ENCODE results near the gene ACTMAP. TPM values are rescaled to one million over a fixed set of nuclear protein-coding genes. Genes with fewer than 3 reads are reported as not detected.

The ACTMAP gene
- total and polyA plus RNA-seq, 2 of the 8 experiments (the other 6 are each of a cell fraction or from before 2014, with no cell fraction given): 24.1 to 26.5 TPM

DNA sequence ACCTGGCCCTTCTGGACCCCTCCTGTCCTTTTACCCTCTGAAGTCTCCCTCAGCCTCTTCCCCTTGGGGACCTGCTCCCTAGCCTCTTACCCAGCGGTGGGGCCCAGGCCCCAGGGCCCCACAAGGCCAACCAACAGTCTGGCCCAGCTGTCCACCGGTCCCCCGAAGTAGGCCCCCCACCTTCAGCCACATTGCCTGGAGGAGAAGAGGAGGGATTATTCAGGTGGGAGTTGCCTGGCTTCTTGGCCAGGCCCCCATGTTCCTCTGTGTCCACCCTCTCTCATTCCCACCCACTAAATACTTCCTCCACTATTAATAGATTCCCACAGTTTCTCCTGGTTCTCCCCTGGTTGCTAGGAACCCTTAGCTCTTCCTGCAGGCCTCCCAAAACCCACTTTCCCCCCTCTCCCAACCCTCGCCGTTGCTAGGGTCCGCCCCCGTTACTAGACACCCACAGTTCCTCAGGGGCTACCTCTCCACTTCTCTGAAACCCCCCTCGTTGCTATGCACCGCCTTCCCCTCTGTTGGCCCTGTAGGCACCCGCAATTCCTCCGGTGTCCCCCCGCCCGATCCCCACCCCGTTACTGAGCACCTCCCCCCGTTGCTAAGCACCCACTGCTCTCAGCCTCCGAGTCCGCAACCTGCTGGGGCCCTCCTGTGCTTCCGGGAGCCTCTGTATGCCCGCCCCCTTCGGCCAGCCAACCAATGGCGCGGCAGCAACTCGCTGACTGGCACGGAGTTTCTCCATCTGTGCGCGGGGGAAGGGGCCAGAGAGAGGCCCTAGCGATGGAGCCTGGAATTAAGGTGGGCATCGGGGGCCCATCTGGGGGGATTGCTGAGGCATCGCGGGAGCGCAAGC lies 35.6 kb downstream of the ACTMAP start:
- Histone ChIP-seq H3K9ac (replicated peaks in 1 of 4; ENCODE audit: extremely low read depth in 1 of 4, low read depth in 3 of 4, low read length in 3 of 4) (peak overlapping the region in 3 of 4 experiments; percentile 67 to 90 (median 68); a peak in 6 of 7 replicates), H4K8ac (ENCODE audit: extremely low read depth, insufficient read depth, low read length) (no peak overlapping the region), H2BK15ac (ENCODE audit: low read length) (peak overlapping the region; percentile 55; the same call in 1 of the 2 replicates), H3K56ac (replicated peaks; ENCODE audit: insufficient read length, low read depth, low read length) (no peak overlapping the region), H3K79me2 (ENCODE audit: control insufficient read depth in 1 of 2, insufficient read depth in 2 of 2, low read length in 2 of 2) (peaks cover 0 to 22% of the 10 kb centered on the region in 2 experiments; a peak in 2 of 4 replicates), H3K23ac (ENCODE audit: insufficient read length) (no peak overlapping the region), H3K27me3 (replicated peaks in 1 of 4; ENCODE audit: control insufficient read depth in 3 of 4, extremely low read depth in 1 of 4, insufficient read depth in 3 of 4, low read length in 3 of 4) (no peaks in the 10 kb centered on the region), H4K20me1 (replicated peaks in 1 of 2; ENCODE audit: control insufficient read depth in 1 of 2, insufficient read depth in 2 of 2, low read length in 2 of 2) (no peaks in the 10 kb centered on the region), H3K14ac (ENCODE audit: insufficient read length) (no peak overlapping the region), H3K27ac (ENCODE audit: low read depth, low read length) (peak overlapping the region; percentile 78), H3K23me2 (ENCODE audit: low read depth, low read length) (peaks cover 23% of the 10 kb centered on the region), H2BK120ac (replicated peaks; ENCODE audit: low read depth, low read length) (no peak overlapping the region), H3K9me3 (ENCODE audit: insufficient read depth in 2 of 2, low read depth in 1 of 2, low read length in 1 of 2) (no peaks in the 10 kb centered on the region), H3K79me1 (ENCODE audit: low read depth, low read length) (0 out of 2 replicates have a peak, but pooled peaks cover 2% of the 10 kb centered on the region), H3K4me1 (replicated peaks in 1 of 4; ENCODE audit: control insufficient read depth in 3 of 4, insufficient read depth in 4 of 4, low read length in 3 of 4) (peaks cover 0 to 25% (median 8%) of the 10 kb centered on the region in 4 experiments; a peak in 6 of 7 replicates), H4K5ac (ENCODE audit: insufficient read length, low read depth, low read length) (peak overlapping the region; percentile 53), H3K4me3 (ENCODE audit: extremely low read depth in 1 of 4, insufficient read depth in 2 of 4, low read depth in 3 of 4, low read length in 4 of 4) (peak overlapping the region; percentile 72 to 94 (median 90)), H2AK5ac (ENCODE audit: low read depth, low read length) (peak overlapping the region; percentile 83; the same call in 1 of the 2 replicates), H4K91ac (replicated peaks; ENCODE audit: insufficient read length, low read length) (no peak overlapping the region), H2BK20ac (ENCODE audit: low read length) (peak overlapping the region; percentile 61; the same call in 1 of the 2 replicates), H2BK5ac (ENCODE audit: low read depth, low read length) (peak overlapping the region; percentile 96), H2AFZ (ENCODE audit: low read length) (peak overlapping the region; percentile 46; the same call in 1 of the 2 replicates), H3K4ac (replicated peaks; ENCODE audit: insufficient read length, low read depth, low read length) (peak overlapping the region; percentile 21), H3K4me2 (ENCODE audit: insufficient read depth in 1 of 2, low read depth in 2 of 2, low read length in 2 of 2) (peak overlapping the region; percentile 96 to 100), H3K36me3 (ENCODE audit: control insufficient read depth in 2 of 4, insufficient read depth in 4 of 4, low read length in 3 of 4) (peaks cover 4 to 15% (median 9%) of the 10 kb centered on the region in 4 experiments; a peak in 7 of 8 replicates), H3K18ac (ENCODE audit: extremely low read depth, low read length) (peak overlapping the region; percentile 93), H2BK12ac (ENCODE audit: low read depth, low read length) (peak overlapping the region; percentile 90; the same call in 1 of the 2 replicates)
- DNase-seq (ENCODE audit: low read depth in 1 of 2, low spot score in 2 of 2) (peak; percentile 73 to 98), FAIRE-seq (no peak)
- whole genome bisulfite sequencing, 2 experiments (ENCODE audit: extremely low coverage in 1 of 2, insufficient coverage in 1 of 2, insufficient read length in 1 of 2, insufficient replicate concordance in 2 of 2, low coverage in 1 of 2, low lambda C conversion rate in 2 of 2, missing lambda C conversion rate in 1 of 2): 13% methylated on average over 22 of the region's 31 CpGs; no CpG with 5 or more reads in 1 of the 2 experiments
- ChIA-PET CTCF (ENCODE audit: partially characterized antibody) (interaction anchor here (0.7 to 1.0 kb wide), 3 partner anchors 12 to 53 kb away, joined by 3 to 4 read pairs (median 3); no protein-coding TSS in a partner anchor), POLR2A (ENCODE audit: partially characterized antibody) (interaction anchor here (0.6 to 1.6 kb wide), 11 partner anchors 13 to 712 kb away, joined by 3 to 6 read pairs (median 3); partner anchors contain the start of genes ACTMAP, B3GNT8, NUMBL and RAB4B)
- no peak for TF ChIP-seq USF2 (IDR thresholded peaks at IDR 0.05; ENCODE audit: low read length)
- TF ChIP-seq CBX8 (IDR thresholded peaks at IDR 0.05; ENCODE audit: borderline replicate concordance, low read depth, low read length): no peak
- no peak for TF ChIP-seq RXRA (IDR thresholded peaks at IDR 0.05; ENCODE audit: insufficient read depth, low read depth, low read length)
- TF ChIP-seq SAP30 (IDR thresholded peaks at IDR 0.05; ENCODE audit: insufficient read depth, insufficient replicate concordance, low read length): no peak
- TF ChIP-seq SUZ12 (IDR thresholded peaks at IDR 0.05; ENCODE audit: low read length): no peak
- TF ChIP-seq SP2 (IDR thresholded peaks at IDR 0.05; ENCODE audit: low read length): peak; percentile 56
- TF ChIP-seq EZH2 (IDR thresholded peaks at IDR 0.05; ENCODE audit: low read depth, low read length, severe bottlenecking): no peak
- TF ChIP-seq GABPA (IDR thresholded peaks at IDR 0.05; ENCODE audit: borderline replicate concordance, insufficient read depth, low read length): peak; percentile 74; the same call in 1 of the 2 replicates

All from H1 (cell line).